Common myeloid progenitor, CD34-positive (primary cell): ENCODE data around the gene STUM.

ENCODE experiments used
- CTCF ChIA-PET: fragments of 350-600 bp; sonication (Branson Sonifier 250); formaldehyde crosslinking; loops from one replicate; lab custom pipeline; 2021; ENCODE audit warnings: antibody characterized with exemption; lab: Charles Lee
- POLR2A ChIA-PET: fragments of 350-600 bp; sonication (Branson Sonifier 250); formaldehyde crosslinking; loops from one replicate; lab custom pipeline; 2021; ENCODE audit warnings: antibody characterized with exemption; lab: Charles Lee
- DNase-seq, 3 donors: peaks; one replicate each; pipeline versions ENCODE4 v3.0.0 to v3.0.0-alpha.2; 2013
- H3K27ac ChIP-seq, 2 experiments: 1 replicate in 1 of 2; 2 replicates in 1 of 2; pipeline ENCODE4 v1.7.0; 2013; ENCODE audit warnings: inconsistent platforms in 2 of 2, low read length in 2 of 2, mild to moderate bottlenecking in 2 of 2, low read depth in 1 of 2, moderate library complexity in 1 of 2; ENCODE audit not compliant: severe bottlenecking in 2 of 2, insufficient read depth in 1 of 2, poor library complexity in 1 of 2
- H3K27me3 ChIP-seq, 5 experiments: replicated peaks in 2 of 5; 1 replicate in 3 of 5; 2 replicates in 2 of 5; pipeline versions ENCODE4 v1.6.1 to v1.7.0; 2013; ENCODE audit warnings: low read length in 4 of 5, mild to moderate bottlenecking in 2 of 5, moderate library complexity in 2 of 5, inconsistent platforms in 1 of 5; ENCODE audit not compliant: insufficient read depth in 5 of 5, control insufficient read depth in 4 of 5
- H3K36me3 ChIP-seq, 4 experiments: 1 replicate in 2 of 4; 2 replicates in 2 of 4; pipeline versions ENCODE4 v1.6.1 to v1.7.0; 2013; ENCODE audit warnings: low read length in 3 of 4, control low read depth in 1 of 4, mild to moderate bottlenecking in 1 of 4; ENCODE audit not compliant: control insufficient read depth in 4 of 4, insufficient read depth in 4 of 4
- H3K4me1 ChIP-seq, 4 experiments: 1 replicate in 3 of 4; 2 replicates in 1 of 4; pipeline versions ENCODE4 v1.6.1 to v1.7.1; 2013; ENCODE audit warnings: low read length in 3 of 4, mild to moderate bottlenecking in 3 of 4, control low read depth in 1 of 4, inconsistent platforms in 1 of 4, moderate library complexity in 1 of 4; ENCODE audit not compliant: control insufficient read depth in 4 of 4, insufficient read depth in 4 of 4; ENCODE audit errors: control extremely low read depth in 1 of 4
- H3K4me3 ChIP-seq, 7 experiments: 1 replicate in 4 of 7; 2 replicates in 3 of 7; pipeline versions ENCODE4 v1.5.1 to v1.7.0; 2013; ENCODE audit warnings: mild to moderate bottlenecking in 7 of 7, low read length in 6 of 7, moderate library complexity in 6 of 7, inconsistent platforms in 2 of 7, low read depth in 2 of 7, control low read depth in 1 of 7; ENCODE audit not compliant: insufficient read depth in 4 of 7, control insufficient read depth in 1 of 7; ENCODE audit errors: extremely low read depth in 1 of 7
- H3K9me3 ChIP-seq, 5 experiments: 1 replicate in 4 of 5; 2 replicates in 1 of 5; pipeline versions ENCODE4 v1.6.1 to v1.7.1; 2013; ENCODE audit warnings: low read length in 4 of 5, mild to moderate bottlenecking in 2 of 5, inconsistent platforms in 1 of 5, low read depth in 1 of 5, moderate library complexity in 1 of 5; ENCODE audit not compliant: control insufficient read depth in 4 of 5, insufficient read depth in 2 of 5; ENCODE audit errors: control extremely low read depth in 1 of 5
- WGBS: methylation state at CpG from one replicate; pipeline ENCODE4 v1.1.5; 2013; ENCODE audit not compliant: insufficient coverage; 5-methylcytosine and 5-hydroxymethylcytosine counted together

STUM gene

DNA sequence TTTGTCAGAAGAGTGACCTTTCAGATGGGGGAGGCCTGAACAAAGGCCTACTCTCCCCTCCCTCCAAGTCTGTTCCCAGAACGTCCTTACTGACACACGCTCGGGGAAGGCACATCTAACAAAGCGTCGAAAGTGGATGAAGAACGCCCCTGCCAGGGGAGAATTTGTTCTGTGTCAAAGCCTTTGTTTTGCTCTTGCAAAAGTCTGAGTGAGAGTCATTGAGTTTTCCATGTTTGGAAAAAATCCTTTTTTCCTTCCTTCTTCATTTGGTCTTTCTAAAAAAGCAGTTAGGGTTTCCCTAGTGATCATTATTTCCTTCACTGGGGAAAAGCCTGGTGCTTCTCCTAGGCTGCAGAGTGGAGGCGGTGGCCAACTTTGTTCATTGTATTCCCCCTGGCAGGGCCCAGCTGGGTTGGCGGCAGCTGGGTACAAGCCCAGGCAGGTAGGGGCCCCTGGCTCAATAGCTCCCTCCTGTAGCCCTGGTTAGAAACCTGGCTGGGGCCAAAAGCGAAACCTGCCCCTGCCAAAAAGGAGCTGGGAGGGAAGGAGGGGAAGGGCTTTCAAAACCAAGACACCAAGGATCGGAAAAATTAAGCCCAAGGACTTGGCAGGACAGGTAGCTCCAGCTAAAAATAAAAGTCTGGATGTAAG is 109.5 kb downstream of the STUM start:
- POLR2A ChIA-PET: no interaction called here
- no peak for DNase-seq
- Histone ChIP-seq H3K27ac (no peak overlapping the region), H3K9me3 (no peaks in the 10 kb centered on the region), H3K27me3 (no peaks in the 10 kb centered on the region), H3K4me1 (peaks cover 25 to 100% (median 93%) of the 10 kb centered on the region in 4 experiments), H3K36me3 (peaks cover 0 to 6% (median 0%) of the 10 kb centered on the region in 4 experiments), H3K4me3 (no peak overlapping the region)
- CTCF ChIA-PET: interaction anchor here (0.9 to 8.0 kb wide), 6 partner anchors 10 to 72 kb away, joined by 3 to 40 read pairs (median 3); no protein-coding TSS in a partner anchor
- 94% methylated on average over 10 of the region's 10 CpGs for WGBS

DNA sequence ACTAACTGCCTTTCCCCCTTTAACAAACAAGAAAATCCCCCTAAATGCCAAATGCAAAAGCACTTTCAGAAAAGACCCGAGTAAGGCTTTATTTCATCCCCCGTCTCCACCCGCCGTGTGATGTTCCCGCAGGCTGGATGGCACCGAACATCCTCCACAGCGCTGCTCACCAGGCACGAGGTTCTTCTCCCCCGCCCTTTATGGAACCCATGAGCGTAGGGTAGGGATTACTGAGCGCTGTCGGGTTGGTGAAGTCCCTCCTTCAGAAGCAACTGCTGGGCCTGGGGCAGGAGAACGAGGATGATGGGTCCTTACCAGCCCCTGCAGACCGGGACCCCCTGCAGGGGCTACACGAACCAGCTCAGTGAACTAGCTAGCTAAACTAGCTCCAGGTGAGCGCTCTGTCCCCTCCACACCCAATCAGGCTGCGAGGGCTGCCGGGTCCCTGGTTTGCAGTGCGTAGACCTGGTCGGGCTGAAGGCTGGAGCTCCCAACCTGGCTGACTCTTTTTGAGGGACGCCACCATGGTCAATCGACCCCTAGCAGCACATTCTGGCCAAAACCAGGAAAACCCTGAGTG is 110.1 kb downstream of the STUM start:
- 92% methylated on average over 22 of the region's 22 CpGs for WGBS
- Histone ChIP-seq H3K36me3 (peaks cover 0 to 6% (median 0%) of the 10 kb centered on the region in 4 experiments), H3K4me1 (peaks cover 28 to 100% (median 93%) of the 10 kb centered on the region in 4 experiments), H3K27ac (no peak overlapping the region), H3K27me3 (no peaks in the 10 kb centered on the region), H3K9me3 (no peaks in the 10 kb centered on the region), H3K4me3 (no peak overlapping the region)
- no peak for DNase-seq
- ChIA-PET CTCF (interaction anchor here (0.8 to 8.0 kb wide), 9 partner anchors 9 to 71 kb away, joined by 3 to 40 read pairs (median 3); no protein-coding TSS in a partner anchor), POLR2A (no interaction called here)
